Head of caudate nucleus (tissue), 42 donors: ENCODE data around the gene SCO2.
"Not testable (repeated sequence)": the region's sequence is repeated elsewhere in the genome, so short reads cannot be mapped to it uniquely, and the experiment has no call there.

Experiments
- DNase-seq, 42 donors: peaks; one replicate each; pipeline versions ENCODE4 v3.0.0 to v3.0.0-alpha.2; 2020 to 2021; ENCODE audit warnings: mixed read lengths in 7 of 42
- intact Hi-C: fragments of 100-400 bp; cut with DNase I; formaldehyde crosslinking; loops from one replicate; pipeline ENCODE4 v1.15.0; 2022

The SCO2 gene

GRCh38 chr22:50556703-50557102, 31.3 kb upstream of the SCO2 start:
- intact Hi-C loops, result no loop called here
- peak in 3 of 42 donors; percentile 30 to 54 (median 48) for DNase-seq

- intact Hi-C loops, result no loop called here
- DNase-seq, result no peak
Observed at GRCh38 chr22:50553310-50553709, 27.9 kb upstream of the SCO2 start.

- no peak for DNase-seq
- intact Hi-C loops, result no loop called here
Observed at GRCh38 chr22:50551160-50551752, 25.9 kb upstream of the SCO2 start.

- intact Hi-C loops, result no loop called here
- no peak for DNase-seq
Observed at GRCh38 chr22:50550395-50550794, 25.0 kb upstream of the SCO2 start.

- intact Hi-C loops, result no loop called here
- DNase-seq, result no peak
Observed at GRCh38 chr22:50548921-50549790, 23.8 kb upstream of the SCO2 start.

GRCh38 chr22:50548040-50548920, 22.9 kb upstream of the SCO2 start:
- intact Hi-C loops, result no loop called here
- DNase-seq, result no peak

GRCh38 chr22:50547263-50547985, 22.0 kb upstream of the SCO2 start:
- intact Hi-C loops, result no loop called here
- DNase-seq, result no peak

GRCh38 chr22:50546326-50547262, 21.2 kb upstream of the SCO2 start:
- no peak for DNase-seq
- intact Hi-C loops, result no loop called here

- DNase-seq, result no peak
- intact Hi-C loops, result no loop called here
Observed at GRCh38 chr22:50545522-50546325, 20.3 kb upstream of the SCO2 start, which contains the start of gene KLHDC7B. KLHDC7B (plus strand) TSS chr22:50545899; CDS start chr22:50546244, 345 bp downstream.

GRCh38 chr22:50544746-50545253, 19.4 kb upstream of the SCO2 start:
- intact Hi-C loops, result no loop called here
- DNase-seq, result no peak

- intact Hi-C loops, result no loop called here
- peak; percentile 38 to 89 (median 77) for DNase-seq
Observed at GRCh38 chr22:50544078-50544745, 18.8 kb upstream of the SCO2 start.

- intact Hi-C loops, result no loop called here
- peak in 4 of 42 donors; percentile 1 to 57 (median 24) for DNase-seq
Observed at GRCh38 chr22:50542416-50542927, 17.1 kb upstream of the SCO2 start.

- intact Hi-C loops, result not testable (repeated sequence)
- DNase-seq, result peak in 2 of 42 donors; percentile 48 to 54
Observed at GRCh38 chr22:50541667-50542026, 16.2 kb upstream of the SCO2 start.

GRCh38 chr22:50540381-50540780, 15.0 kb upstream of the SCO2 start:
- peak in 1 of 42 donors; percentile 2 for DNase-seq
- intact Hi-C loops, result no loop called here

- no peak for DNase-seq
- intact Hi-C loops, result no loop called here
Observed at GRCh38 chr22:50537765-50538164, 12.4 kb upstream of the SCO2 start.

- intact Hi-C loops, result no loop called here
- DNase-seq, result no peak
Observed at GRCh38 chr22:50536226-50536625, 10.8 kb upstream of the SCO2 start.
